Stimulated activated naive CD8-positive, alpha-beta T cell treated with anti-CD3 and anti-CD28 coated beads, Interleukin-15, Interleukin-2, amounts not matched to agents 100 U/mL and 50 U/mL, for 24 hours (primary cell): Measurements from ENCODE around the gene SLC22A31.
"Not testable (repeated sequence)": the region's sequence is repeated elsewhere in the genome, so short reads cannot be mapped to it uniquely, and the experiment has no call there.

ENCODE experiments used
- ATAC-seq: fragments of 150-1000 bp; cut with Tn5 transposase; one replicate; pipeline ENCODE4 v1.10.0; 2021
- DNase-seq: peaks from one replicate; pipeline ENCODE4 v3.0.0; 2021

SLC22A31 gene

GRCh38 chr16:89200124-89200849 lies at the start of gene SLC22A31:
Gene SLC22A31 (minus strand): TSS chr16:89200537. CDS start chr16:89200501, 36 bp downstream.
- ATAC-seq = no peak
- no peak for DNase-seq

GRCh38 chr16:89248196-89248982 lies 48.1 kb upstream of the SLC22A31 start:
- no peak for ATAC-seq
- DNase-seq = no peak

GRCh38 chr16:89247734-89248075 lies 47.4 kb upstream of the SLC22A31 start:
- DNase-seq = not testable (repeated sequence)

GRCh38 chr16:89246903-89247733 lies 46.8 kb upstream of the SLC22A31 start:
- DNase-seq (peak; percentile 98), ATAC-seq (peak; percentile 85)

More at GRCh38 chr16:89247734-89248075, 47.4 kb upstream of the SLC22A31 start:
- not testable (repeated sequence) for ATAC-seq

GRCh38 chr16:89246383-89246902 lies 46.1 kb upstream of the SLC22A31 start:
- DNase-seq (no peak), ATAC-seq (no peak)

GRCh38 chr16:89244754-89245153 lies 44.4 kb upstream of the SLC22A31 start:
- DNase-seq (no peak), ATAC-seq (no peak)

- DNase-seq, ATAC-seq: not testable (repeated sequence)
Measured at GRCh38 chr16:89244264-89244663, 43.9 kb upstream of the SLC22A31 start.

GRCh38 chr16:89243664-89244063 lies 43.3 kb upstream of the SLC22A31 start:
- ATAC-seq = no peak
- DNase-seq = no peak

GRCh38 chr16:89242795-89243200 lies 42.5 kb upstream of the SLC22A31 start:
- ATAC-seq (no peak), DNase-seq (no peak)

GRCh38 chr16:89241187-89242007 lies 41.1 kb upstream of the SLC22A31 start:
- ATAC-seq (peak; percentile 85), DNase-seq (peak; percentile 76)

GRCh38 chr16:89237733-89238132 lies 37.4 kb upstream of the SLC22A31 start:
- ATAC-seq (no peak), DNase-seq (no peak)

- ATAC-seq (no peak), DNase-seq (no peak)
Measured at GRCh38 chr16:89233678-89234490, 33.5 kb upstream of the SLC22A31 start.

GRCh38 chr16:89232107-89232506 lies 31.8 kb upstream of the SLC22A31 start:
- DNase-seq (no peak), ATAC-seq (no peak)

- DNase-seq (no peak), ATAC-seq (no peak)
Measured at GRCh38 chr16:89230255-89230654, 29.9 kb upstream of the SLC22A31 start.

GRCh38 chr16:89224665-89225064 lies 24.3 kb upstream of the SLC22A31 start:
- ATAC-seq = no peak

GRCh38 chr16:89222931-89223330 lies 22.6 kb upstream of the SLC22A31 start:
- no peak for ATAC-seq
- DNase-seq = no peak

More at GRCh38 chr16:89224665-89225064, 24.3 kb upstream of the SLC22A31 start:
- no peak for DNase-seq

GRCh38 chr16:89221604-89222003 lies 21.3 kb upstream of the SLC22A31 start:
- ATAC-seq (no peak), DNase-seq (no peak)

- DNase-seq = no peak
- no peak for ATAC-seq
Measured at GRCh38 chr16:89219365-89219764, 19.0 kb upstream of the SLC22A31 start.

GRCh38 chr16:89217388-89218191 lies 17.3 kb upstream of the SLC22A31 start, which contains the start of gene ZNF778:
Gene ZNF778 (plus strand): TSS chr16:89217703. CDS start chr16:89221128, 3,425 bp downstream.
- DNase-seq (peak; percentile 85), ATAC-seq (peak; percentile 90)

- DNase-seq = no peak
- no peak for ATAC-seq
Measured at GRCh38 chr16:89217138-89217387, 16.7 kb upstream of the SLC22A31 start.
